NCI-H510A (cell line): Measurements from ENCODE around the gene PIAS2.
"Not testable (repeated sequence)": the region's sequence is repeated elsewhere in the genome, so short reads cannot be mapped to it uniquely, and the experiment has no call there.

Source experiments
- DNase-seq: peaks from one replicate; lab custom pipeline; 2025; lab: John Stamatoyannopoulos, UW

Gene PIAS2

GRCh38 chr18:46831434-46831833 lies 85.9 kb downstream of the PIAS2 start:
- no peak for DNase-seq

DNA sequence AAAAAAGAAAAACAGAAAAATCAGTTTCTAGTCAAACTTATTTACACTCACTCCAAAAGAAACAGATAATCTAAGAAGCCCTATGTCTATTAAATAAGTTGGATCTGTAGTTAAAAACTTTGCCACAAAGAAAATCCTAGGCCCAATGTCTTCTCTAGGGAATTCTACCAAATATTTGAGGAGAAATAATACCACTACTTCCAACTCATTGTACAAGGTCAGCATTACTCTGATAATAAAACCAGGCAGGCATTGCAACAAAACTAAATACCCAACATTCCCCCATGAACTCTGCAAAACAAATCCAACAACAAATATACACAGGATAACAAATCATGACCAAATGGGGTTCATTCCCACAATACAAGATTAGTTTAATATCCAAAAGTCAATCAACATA lies 86.7 kb downstream of the PIAS2 start:
- DNase-seq, result no peak

GRCh38 chr18:46829947-46830346 lies 87.4 kb downstream of the PIAS2 start:
- DNase-seq, result no peak

- DNase-seq, result no peak
Observed at GRCh38 chr18:46829531-46829930, 87.8 kb downstream of the PIAS2 start.

GRCh38 chr18:46821856-46822711 lies 95.2 kb downstream of the PIAS2 start:
- no peak for DNase-seq

GRCh38 chr18:46820863-46821262 lies 96.4 kb downstream of the PIAS2 start:
- DNase-seq, result no peak

DNA sequence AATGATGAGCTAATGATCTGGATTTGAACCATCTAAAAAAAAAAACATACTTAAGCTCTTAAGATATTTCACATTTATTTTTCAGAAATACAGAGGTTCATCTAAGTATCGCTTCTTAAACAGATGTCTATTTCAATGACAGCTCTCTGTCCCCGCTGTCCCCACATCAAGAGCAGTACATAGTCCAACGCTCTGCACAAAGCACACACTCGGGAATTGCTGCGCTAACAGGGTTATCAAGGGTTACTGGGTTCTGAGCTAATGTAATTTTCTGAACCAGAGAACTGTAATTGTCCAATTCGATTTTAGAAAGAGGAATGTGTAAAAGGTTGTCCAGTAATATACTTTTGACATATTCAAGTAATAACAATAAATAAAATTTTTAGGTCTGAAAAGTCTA lies 101.6 kb downstream of the PIAS2 start:
- DNase-seq, result no peak

DNA sequence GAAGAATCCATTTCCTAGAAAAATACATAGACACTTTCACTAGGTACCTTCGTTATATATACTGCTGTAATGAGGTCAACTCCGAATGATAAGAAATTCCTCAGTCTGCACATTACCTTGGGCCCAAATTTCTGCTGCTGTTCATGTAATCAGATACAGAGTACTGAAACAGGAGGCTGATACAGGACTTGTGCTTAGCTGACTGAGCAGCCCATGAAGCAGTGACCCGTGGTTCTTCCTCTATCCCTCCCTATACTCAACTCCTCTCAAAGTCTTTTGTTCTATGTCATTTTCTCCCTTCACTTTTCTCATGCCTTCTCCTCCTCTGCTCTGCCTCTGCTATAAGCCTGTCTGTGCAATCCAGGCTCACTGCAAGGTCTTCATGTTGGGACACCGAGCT lies 102.9 kb downstream of the PIAS2 start:
- no peak for DNase-seq

- DNase-seq, result no peak
Observed at GRCh38 chr18:46812311-46812710, 105.0 kb downstream of the PIAS2 start.

- no peak for DNase-seq
Observed at GRCh38 chr18:46810481-46811000, 106.8 kb downstream of the PIAS2 start.

DNA sequence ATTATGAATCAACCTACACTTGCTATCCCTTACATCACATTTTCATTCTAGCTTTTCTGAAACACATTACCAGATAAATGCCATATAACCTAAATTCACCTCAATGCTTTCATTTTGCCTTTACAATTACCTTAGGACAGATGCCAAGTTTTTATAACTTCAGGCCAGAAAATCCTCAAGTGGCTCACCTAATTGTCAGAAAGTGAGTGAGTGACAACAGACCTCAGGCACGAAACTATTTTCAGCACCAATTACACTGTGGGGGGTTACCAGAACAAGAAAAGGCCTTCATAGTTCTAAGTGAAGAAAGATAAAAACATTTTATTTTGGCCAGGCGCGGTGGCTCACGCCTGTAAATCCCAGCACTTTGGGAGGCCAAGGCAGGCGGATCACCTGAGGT lies 108.2 kb downstream of the PIAS2 start:
- DNase-seq, result no peak

DNA sequence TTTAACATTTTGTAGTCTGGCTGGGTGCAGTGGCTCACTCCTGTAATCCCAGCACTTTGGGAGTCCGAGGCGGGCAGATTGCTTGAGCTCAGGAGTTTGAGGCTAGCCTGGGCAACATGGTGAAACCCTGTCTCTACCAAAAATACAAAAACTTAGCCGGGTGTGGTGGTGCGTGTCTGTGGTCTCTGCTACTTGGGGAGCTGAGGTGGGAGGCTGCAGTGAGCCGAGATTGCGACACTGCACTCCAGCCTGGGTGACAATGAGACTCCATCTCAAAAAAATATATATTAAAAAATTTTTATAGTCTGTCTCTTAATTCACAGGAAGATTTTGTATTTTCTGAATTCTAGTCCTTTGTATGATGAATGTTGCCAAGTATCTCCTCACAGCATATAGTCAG lies 121.4 kb downstream of the PIAS2 start:
- DNase-seq, result not testable (repeated sequence)

DNA sequence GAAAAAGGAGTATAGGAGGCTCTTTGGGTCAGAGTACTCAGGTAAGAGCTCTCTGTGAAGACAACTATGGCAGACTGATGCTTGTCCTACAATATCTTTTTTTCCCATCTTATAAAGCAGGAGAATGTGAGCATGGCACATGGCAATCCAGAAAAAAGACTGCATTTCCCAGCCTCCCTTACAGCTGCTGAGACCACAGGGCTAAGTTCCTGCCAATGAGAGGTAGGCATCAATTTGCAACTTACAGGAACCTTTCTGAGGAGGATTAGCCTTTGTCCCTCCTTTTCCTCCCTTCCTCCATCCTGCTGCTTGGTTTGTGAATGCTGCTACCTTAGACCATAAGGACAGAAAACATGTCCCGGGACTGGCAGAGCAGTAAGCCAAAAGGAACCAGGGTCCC lies 122.7 kb downstream of the PIAS2 start:
- no peak for DNase-seq

DNA sequence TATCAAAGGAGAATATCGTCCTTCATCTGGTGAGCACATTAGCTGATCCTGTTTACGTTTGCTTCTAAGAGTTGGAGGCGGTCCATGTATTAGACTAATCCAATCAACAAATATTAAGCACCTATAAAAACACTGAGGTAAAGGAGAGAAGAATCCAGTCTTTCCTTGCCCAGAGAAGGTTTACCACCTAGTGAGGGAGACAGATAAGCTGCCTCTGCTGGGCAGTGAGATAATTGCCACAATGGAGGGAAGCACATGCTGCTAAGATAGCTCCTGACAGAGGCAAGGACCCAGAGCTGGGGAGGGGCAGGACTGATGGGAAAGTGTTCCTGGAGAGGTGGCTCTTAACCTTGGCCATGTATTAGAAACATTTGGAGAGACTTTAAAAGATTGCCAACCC lies 123.7 kb downstream of the PIAS2 start:
- DNase-seq, result no peak

GRCh38 chr18:46789088-46789487 lies 128.2 kb downstream of the PIAS2 start:
- DNase-seq, result no peak

DNA sequence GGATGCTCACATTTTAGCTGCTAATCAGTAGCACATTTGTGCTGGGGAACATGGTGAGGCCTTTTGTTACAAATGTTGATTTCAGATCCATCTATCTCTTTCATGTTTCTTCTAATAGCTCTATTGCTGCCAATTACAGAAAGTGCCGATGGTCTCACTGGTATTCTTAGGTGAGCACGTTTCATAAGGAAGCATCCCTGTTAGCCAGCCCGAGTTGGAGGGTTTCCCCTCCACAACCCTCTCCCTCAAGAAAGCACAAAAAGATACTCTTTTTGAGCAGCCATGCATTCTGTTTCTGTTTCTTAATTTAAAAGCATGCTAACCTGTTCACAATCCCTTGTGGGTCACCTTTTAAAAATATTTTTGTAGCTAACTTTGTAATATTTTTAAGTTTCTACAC lies 129.6 kb downstream of the PIAS2 start:
- DNase-seq, result no peak

DNA sequence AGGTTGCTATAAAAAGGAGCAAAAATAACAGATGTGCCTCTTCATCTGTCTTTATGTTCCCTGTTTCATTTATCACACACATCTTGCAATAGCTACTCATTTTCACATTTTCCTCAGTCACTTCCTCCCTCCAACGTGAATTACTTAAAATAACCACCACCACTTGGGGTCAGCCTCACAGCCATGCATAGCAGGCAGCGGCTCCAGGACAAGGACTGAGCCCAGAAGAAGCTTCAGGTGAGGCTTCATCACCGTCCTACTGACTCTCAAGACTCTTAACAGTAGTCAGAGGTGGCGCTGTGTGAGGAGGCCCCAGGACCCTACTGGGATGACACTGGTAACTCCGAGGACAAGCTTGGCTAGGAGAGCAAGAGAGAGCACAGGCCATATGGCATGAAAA lies 144.9 kb downstream of the PIAS2 start:
- no peak for DNase-seq

DNA sequence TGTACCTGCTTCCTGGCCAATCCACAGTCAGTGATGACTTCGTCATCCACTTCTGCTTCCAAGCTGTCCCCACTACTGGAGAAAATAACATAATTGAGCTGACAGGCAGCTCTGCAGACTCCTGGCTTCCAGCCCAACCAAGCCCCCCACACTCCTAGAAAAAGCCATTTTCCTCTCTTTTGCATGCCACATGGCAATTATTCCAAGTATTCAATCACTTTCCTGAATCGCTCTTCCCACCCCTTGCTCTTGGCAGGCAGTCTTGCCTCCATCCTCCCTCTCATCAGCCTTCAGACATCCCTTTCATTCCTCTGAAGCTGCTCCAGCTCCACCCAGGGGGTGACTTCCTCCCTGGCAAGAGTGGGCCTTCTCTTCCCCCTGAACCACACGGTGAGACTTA lies 146.2 kb downstream of the PIAS2 start:
- no peak for DNase-seq

DNA sequence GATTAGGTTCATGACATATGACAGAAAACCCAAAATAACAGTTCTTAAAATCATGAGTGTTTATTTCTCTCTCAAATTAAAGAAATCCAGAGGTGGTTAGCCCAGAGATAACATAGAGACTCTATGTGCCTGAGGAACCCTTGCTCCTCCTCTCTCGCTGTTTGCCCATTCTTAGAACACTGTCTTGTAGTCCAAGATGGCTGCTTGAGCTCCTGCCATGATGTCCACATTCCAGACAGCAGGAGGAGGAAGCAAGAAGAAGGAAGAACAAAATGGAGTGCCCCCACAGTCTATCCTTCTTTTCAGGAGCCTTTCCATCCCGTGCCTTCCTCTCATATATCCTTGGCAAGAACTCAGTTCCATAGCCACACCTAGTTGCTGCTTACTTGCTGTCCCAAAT lies 146.6 kb downstream of the PIAS2 start:
- no peak for DNase-seq

- no peak for DNase-seq
Observed at GRCh38 chr18:46768166-46768921, 149.0 kb downstream of the PIAS2 start.

DNA sequence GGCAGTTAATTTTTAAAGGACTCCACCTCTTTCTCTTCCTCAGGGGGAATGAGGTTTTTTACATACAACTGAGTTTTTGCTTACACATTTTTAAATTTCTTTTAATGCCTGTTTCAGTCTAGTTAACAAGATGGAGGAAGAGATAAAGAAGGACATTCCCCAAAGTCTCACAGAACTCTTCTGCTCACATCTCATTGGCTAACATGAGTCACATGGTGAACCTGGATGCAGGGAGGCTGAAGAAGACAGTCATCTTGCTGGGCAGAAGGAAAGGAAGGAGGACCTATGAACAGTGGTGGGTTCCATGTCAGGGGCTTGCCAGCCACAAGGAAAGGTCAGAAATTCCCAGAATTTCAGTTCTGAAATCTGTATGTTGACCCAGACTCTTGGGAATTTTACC lies 150.1 kb downstream of the PIAS2 start:
- no peak for DNase-seq

GRCh38 chr18:46764586-46764985 lies 152.7 kb downstream of the PIAS2 start:
- no peak for DNase-seq

DNA sequence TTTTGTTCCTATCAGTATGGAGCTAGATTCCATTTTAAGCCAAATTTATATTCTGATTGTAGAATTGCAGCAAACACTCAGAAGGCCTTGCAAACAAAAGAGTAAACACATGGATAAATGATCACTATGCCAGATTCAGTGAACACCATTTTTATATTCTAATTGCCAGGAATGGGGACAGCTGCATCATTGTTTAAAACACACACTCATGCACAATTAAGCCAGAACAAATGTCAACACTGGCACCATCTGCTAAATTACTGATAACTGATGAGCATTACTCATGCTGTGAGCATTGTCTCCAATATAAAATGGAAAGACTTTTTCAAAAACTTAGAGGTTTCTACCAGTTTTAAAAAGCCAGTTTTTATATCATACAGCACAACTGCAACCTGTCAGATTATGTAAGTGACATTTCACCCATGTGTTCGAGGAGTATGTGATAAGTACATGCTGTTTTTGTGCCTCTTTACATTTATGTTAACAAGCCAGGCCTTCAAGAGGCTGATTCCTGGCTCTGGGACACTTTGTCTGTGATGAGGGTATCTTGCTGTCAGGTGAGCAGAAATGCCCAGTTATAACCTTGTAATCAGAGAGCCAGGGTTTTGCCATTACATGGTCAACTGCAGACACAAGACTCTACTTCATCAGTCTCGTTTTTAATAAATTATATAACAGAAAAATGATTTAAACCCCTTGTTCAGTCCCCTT lies 156.1 kb downstream of the PIAS2 start:
- DNase-seq, result no peak
